Suprapubic skin (tissue), 4 donors: ENCODE data around the gene WNT7A.

Source experiments
- CTCF ChIP-seq, 2 donors: fragments of 200-600 bp in 1 of 2; fragments of 450-650 bp in 1 of 2; sonication (generic) in 1 of 2; IDR thresholded peaks; one replicate each; pipeline ENCODE4 v1.5.1; 2016 to 2019; ENCODE audit warnings: antibody characterized with exemption in 2 of 2, mild to moderate bottlenecking in 1 of 2, moderate library complexity in 1 of 2
- EP300 ChIP-seq: sonication (generic); formaldehyde crosslinking; IDR thresholded peaks from one replicate; pipeline ENCODE4 v1.6.1; 2017; ENCODE audit warnings: antibody characterized with exemption
- POLR2A ChIP-seq, 2 donors: fragments of 450-650 bp; IDR thresholded peaks; one replicate each; pipeline ENCODE4 v1.6.1; 2017; ENCODE audit warnings: antibody characterized with exemption in 2 of 2, mild to moderate bottlenecking in 2 of 2, moderate library complexity in 2 of 2
- POLR2AphosphoS5 ChIP-seq, 3 donors: sonication (generic); formaldehyde crosslinking; IDR thresholded peaks; one replicate each; pipeline ENCODE4 v1.6.1; 2017; ENCODE audit warnings: antibody characterized with exemption in 3 of 3

- TF ChIP-seq CTCF (IDR thresholded peaks at IDR 0.05): no peak
- no peak for TF ChIP-seq POLR2AphosphoS5 (IDR thresholded peaks at IDR 0.05)
- no peak for TF ChIP-seq EP300
- no peak for TF ChIP-seq POLR2A (IDR thresholded peaks at IDR 0.05)
These were observed 68.3 kb downstream of the WNT7A start for GRCh38 chr3:13811614-13812013.
